Measurements from ENCODE around the gene MRPL38. TPM values are rescaled to one million over a fixed set of nuclear protein-coding genes. Genes with fewer than 3 reads are reported as not detected.

Gene MRPL38
- total RNA-seq, 1 experiment from 2014 or later, result 127 TPM

GRCh38 chr17:75856062-75856756 lies 48.5 kb downstream of the MRPL38 start:
- Histone ChIP-seq H3K79me2 (ENCODE audit: low read depth) (peaks cover 36% of the 10 kb centered on the region), H3K9me2 (ENCODE audit: insufficient read depth) (no peaks in the 10 kb centered on the region), H3K9me3 (ENCODE audit: insufficient read depth, low read depth) (no peaks in the 10 kb centered on the region), H4K20me1 (ENCODE audit: insufficient read depth) (peaks cover 3% of the 10 kb centered on the region; the same call in 1 of the 2 replicates), H3K4me3 (peak overlapping the region; percentile 74), H2AFZ (peak overlapping the region; percentile 80), H3K4me1 (replicated peaks; ENCODE audit: insufficient read depth) (peaks cover 23% of the 10 kb centered on the region), H3K27ac (peak overlapping the region; percentile 45), H3F3A (ENCODE audit: insufficient read depth, low read depth) (peaks cover 40% of the 10 kb centered on the region), H3K36me3 (ENCODE audit: low read depth) (peaks cover 3% of the 10 kb centered on the region), H3K27me3 (ENCODE audit: insufficient read depth, low read depth) (no peaks in the 10 kb centered on the region), H3K4me2 (peak overlapping the region; percentile 82)
- BruUV-seq (replicated peaks), result no TSS peak
- CTCF ChIA-PET, result interaction anchor here (0.5 to 1.6 kb wide), 3 partner anchors 16 to 73 kb away, joined by 4 to 7 read pairs (median 7); no protein-coding TSS in a partner anchor
- TF ChIP-seq EZH2 (IDR thresholded peaks at IDR 0.05; ENCODE audit: low read depth), result no peak
- TF ChIP-seq CTCF (conservative IDR thresholded peaks at IDR 0.05), result 0 out of 2 replicates have a peak, but pooled peaks have one; percentile 52
- POLR2A ChIA-PET (ENCODE audit: unreplicated experiment), result interaction anchor here (0.8 to 2.1 kb wide), 3 partner anchors 11 to 67 kb away, joined by 5 to 24 read pairs (median 10); no protein-coding TSS in a partner anchor
- DNase-seq, result peak in 1 of 2 experiments; percentile 56
- intact Hi-C loops (cut with micrococcal nuclease; ENCODE audit: unreplicated experiment), result no loop called here

- Histone ChIP-seq H3K4me3 (peak within 1 kb of the TSS; percentile 74), H3K9me2 (ENCODE audit: insufficient read depth) (no peaks in the 10 kb centered on the region), H3K9me3 (ENCODE audit: insufficient read depth, low read depth) (no peaks in the 10 kb centered on the region), H3K27ac (peak within 1 kb of the TSS; percentile 79), H3K4me1 (replicated peaks; ENCODE audit: insufficient read depth) (peaks cover 23% of the 10 kb centered on the region), H3F3A (ENCODE audit: insufficient read depth, low read depth) (peaks cover 33% of the 10 kb centered on the region), H3K36me3 (ENCODE audit: low read depth) (peaks cover 10% of the 10 kb centered on the region), H4K20me1 (ENCODE audit: insufficient read depth) (peaks cover 3% of the 10 kb centered on the region; the same call in 1 of the 2 replicates), H3K27me3 (ENCODE audit: insufficient read depth, low read depth) (no peaks in the 10 kb centered on the region), H2AFZ (peak within 1 kb of the TSS; percentile 80), H3K79me2 (ENCODE audit: low read depth) (peaks cover 39% of the 10 kb centered on the region), H3K4me2 (peak within 1 kb of the TSS; percentile 88)
- peak; percentile 96 to 100 for DNase-seq
- intact Hi-C loops (cut with micrococcal nuclease; ENCODE audit: unreplicated experiment), result loop anchor here (1.0 to 2.0 kb wide), 5 partner anchors 10 to 77 kb away; partner anchors contain the start of gene TRIM65
- ChIA-PET POLR2A (ENCODE audit: unreplicated experiment) (interaction anchor here (0.5 to 2.1 kb wide), 17 partner anchors 10 to 1414 kb away, joined by 3 to 45 read pairs (median 8); partner anchors contain the start of genes FOXJ1 and SLC25A19), CTCF (interaction anchor here (0.5 to 1.6 kb wide), 12 partner anchors 10 to 206 kb away, joined by 3 to 17 read pairs (median 5); a partner anchor contains a TSS)
- TSS peak; percentile 84 for BruUV-seq (replicated peaks)
- TF ChIP-seq EZH2 (IDR thresholded peaks at IDR 0.05; ENCODE audit: low read depth), result no peak
- no peak; the same call in none of the 2 replicates for TF ChIP-seq CTCF (conservative IDR thresholded peaks at IDR 0.05)
These were observed 49.2 kb downstream of the MRPL38 start, which contains the start of gene WBP2 for GRCh38 chr17:75855310-75856061. TSS of gene WBP2 (minus strand) at chr17:75855335. CDS start at chr17:75855297, 38 bp downstream.

DNA sequence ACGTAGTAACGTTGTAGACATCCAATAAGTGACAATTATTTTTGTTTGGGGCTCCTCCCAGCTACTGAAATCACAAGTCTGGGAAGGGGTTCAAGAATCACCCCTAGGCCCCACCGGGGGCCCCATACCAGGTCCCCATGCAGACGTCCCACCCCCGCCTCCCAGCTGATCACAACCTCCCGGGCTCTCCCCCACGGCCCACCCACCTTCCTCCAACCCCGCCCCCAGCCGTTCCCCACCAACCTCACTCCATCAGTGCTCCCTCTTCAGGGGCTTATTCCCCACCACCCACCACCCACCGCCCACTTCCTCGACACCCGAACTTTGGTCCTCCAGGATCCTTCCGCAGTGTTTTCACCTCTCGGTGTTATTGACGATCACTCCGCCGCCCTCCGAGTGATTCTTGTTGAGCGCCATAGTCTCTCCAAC lies 49.8 kb downstream of the MRPL38 start:
- ChIA-PET CTCF (interaction anchor here (0.5 to 1.6 kb wide), 11 partner anchors 9 to 207 kb away, joined by 3 to 17 read pairs (median 6); a partner anchor contains a TSS), POLR2A (ENCODE audit: unreplicated experiment) (interaction anchor here (0.5 to 2.1 kb wide), 18 partner anchors 9 to 1415 kb away, joined by 3 to 45 read pairs (median 8); partner anchors contain the start of genes FOXJ1 and SLC25A19)
- Histone ChIP-seq H4K20me1 (ENCODE audit: insufficient read depth) (peaks cover 3% of the 10 kb centered on the region; the same call in 1 of the 2 replicates), H3K9me3 (ENCODE audit: insufficient read depth, low read depth) (no peaks in the 10 kb centered on the region), H3K4me3 (peak overlapping the region; percentile 74), H3K9me2 (ENCODE audit: insufficient read depth) (no peaks in the 10 kb centered on the region), H2AFZ (no peak overlapping the region), H3K79me2 (ENCODE audit: low read depth) (peaks cover 39% of the 10 kb centered on the region), H3K27ac (peak overlapping the region; percentile 79), H3K4me1 (replicated peaks; ENCODE audit: insufficient read depth) (peaks cover 23% of the 10 kb centered on the region), H3K36me3 (ENCODE audit: low read depth) (peaks cover 11% of the 10 kb centered on the region), H3F3A (ENCODE audit: insufficient read depth, low read depth) (peaks cover 33% of the 10 kb centered on the region), H3K27me3 (ENCODE audit: insufficient read depth, low read depth) (no peaks in the 10 kb centered on the region), H3K4me2 (peak overlapping the region; percentile 88)
- intact Hi-C loops (cut with micrococcal nuclease; ENCODE audit: unreplicated experiment), result loop anchor here (1.0 to 2.0 kb wide), 5 partner anchors 10 to 76 kb away; partner anchors contain the start of gene TRIM65
- no peak for DNase-seq
- BruUV-seq (replicated peaks), result no TSS peak
- no peak for TF ChIP-seq CTCF (conservative IDR thresholded peaks at IDR 0.05)
- no peak for TF ChIP-seq EZH2 (IDR thresholded peaks at IDR 0.05; ENCODE audit: low read depth)

Measured in PC-9 (cell line).